Measurements from ENCODE around the gene SERPINB11. TPM values are rescaled to one million over a fixed set of nuclear protein-coding genes. Genes with fewer than 3 reads are reported as not detected.
"Not testable (repeated sequence)": the region's sequence is repeated elsewhere in the genome, so short reads cannot be mapped to it uniquely, and the experiment has no call there.

The SERPINB11 gene
- total and polyA plus RNA-seq, 2 experiments from 2014 or later, result not detected

GRCh38 chr18:63757541-63757940 lies 54.8 kb downstream of the SERPINB11 start:
- Histone ChIP-seq H3K4me1 (ENCODE audit: insufficient read depth) (peaks cover 12% of the 10 kb centered on the region), H3K27me3 (replicated peaks; ENCODE audit: insufficient read depth) (no peaks in the 10 kb centered on the region), H3K4me3 (no peak overlapping the region), H3K4me2 (ENCODE audit: unreplicated experiment) (no peak overlapping the region), H3K9ac (no peak overlapping the region), H2AFZ (no peak overlapping the region), H3K27ac (no peak overlapping the region), H3K9me2 (ENCODE audit: insufficient read depth) (no peaks in the 10 kb centered on the region), H3F3A (ENCODE audit: insufficient read depth) (peaks cover 9% of the 10 kb centered on the region), H4K20me1 (ENCODE audit: insufficient read depth) (no peaks in the 10 kb centered on the region), H3K9me3 (ENCODE audit: low read depth) (no peaks in the 10 kb centered on the region), H3K79me2 (ENCODE audit: insufficient read depth) (no peaks in the 10 kb centered on the region), H3K36me3 (ENCODE audit: low read depth) (no peaks in the 10 kb centered on the region)
- no peak for DNase-seq
- in situ Hi-C loops (cut with MboI), result no loop called here
- no peak for TF ChIP-seq EZH2phosphoT487 (IDR thresholded peaks at IDR 0.05; ENCODE audit: insufficient read depth, low read depth)
- no peak for TF ChIP-seq EZH2 (IDR thresholded peaks at IDR 0.05; ENCODE audit: insufficient read depth, poor library complexity, severe bottlenecking)

DNA sequence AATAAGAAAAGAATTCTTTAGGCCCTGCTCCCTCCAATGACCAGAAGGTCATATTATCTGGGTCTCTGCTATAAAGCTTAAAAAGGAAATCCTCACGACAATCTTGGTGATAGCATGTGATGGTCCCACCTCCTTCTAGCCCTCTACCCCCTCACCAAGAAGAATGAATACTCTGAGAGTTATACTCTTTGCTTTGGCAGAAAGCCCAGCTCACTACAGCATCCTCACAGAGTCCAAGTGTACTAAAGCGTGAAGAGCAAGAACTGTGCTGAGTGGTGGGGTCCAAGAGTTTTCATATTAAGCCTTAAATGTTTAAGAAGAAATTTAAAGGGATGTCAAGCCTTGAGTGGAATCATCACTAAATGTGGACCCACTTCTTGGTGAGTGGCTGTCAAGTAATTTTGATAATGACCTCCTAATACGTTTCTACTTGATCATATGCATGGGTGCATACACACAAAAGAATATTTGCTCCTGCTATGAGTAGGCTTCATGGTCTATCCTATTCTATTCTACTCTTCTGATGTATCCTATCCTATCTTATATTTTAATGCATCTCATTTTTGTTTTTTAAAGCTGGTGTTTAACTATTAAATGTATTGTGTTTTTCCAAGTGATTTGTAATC lies 56.0 kb downstream of the SERPINB11 start:
- Histone ChIP-seq H2AFZ (no peak overlapping the region), H3K9ac (no peak overlapping the region), H4K20me1 (ENCODE audit: insufficient read depth) (no peaks in the 10 kb centered on the region), H3K4me3 (no peak overlapping the region), H3K27me3 (replicated peaks; ENCODE audit: insufficient read depth) (no peaks in the 10 kb centered on the region), H3K9me3 (ENCODE audit: low read depth) (no peaks in the 10 kb centered on the region), H3K27ac (no peak overlapping the region), H3K4me1 (ENCODE audit: insufficient read depth) (peaks cover 20% of the 10 kb centered on the region), H3K36me3 (ENCODE audit: low read depth) (no peaks in the 10 kb centered on the region), H3F3A (ENCODE audit: insufficient read depth) (peaks cover 18% of the 10 kb centered on the region), H3K79me2 (ENCODE audit: insufficient read depth) (no peaks in the 10 kb centered on the region), H3K9me2 (ENCODE audit: insufficient read depth) (no peaks in the 10 kb centered on the region), H3K4me2 (ENCODE audit: unreplicated experiment) (no peak overlapping the region)
- TF ChIP-seq EZH2 (IDR thresholded peaks at IDR 0.05; ENCODE audit: insufficient read depth, poor library complexity, severe bottlenecking), result no peak
- TF ChIP-seq EZH2phosphoT487 (IDR thresholded peaks at IDR 0.05; ENCODE audit: insufficient read depth, low read depth), result no peak
- WGBS, 2 experiments (ENCODE audit: low coverage in 1 of 2, low lambda C conversion rate in 2 of 2, missing lambda C conversion rate in 2 of 2), result 92 to 98% methylated on average over 3 of the region's 3 CpGs
- DNase-seq, result no peak
- in situ Hi-C loops (cut with MboI), result no loop called here

- DNase-seq; H3K4me2 ChIP-seq (ENCODE audit: unreplicated experiment); H3K9me3 ChIP-seq (ENCODE audit: low read depth); H3K9ac ChIP-seq; H3K36me3 ChIP-seq (ENCODE audit: low read depth); H3K79me2 ChIP-seq (ENCODE audit: insufficient read depth); H3K27me3 ChIP-seq (replicated peaks; ENCODE audit: insufficient read depth); H3K9me2 ChIP-seq (ENCODE audit: insufficient read depth); H3K27ac ChIP-seq; H2AFZ ChIP-seq; H3K4me3 ChIP-seq; in situ Hi-C loops (cut with MboI); H4K20me1 ChIP-seq (ENCODE audit: insufficient read depth): not testable (repeated sequence)
- Histone ChIP-seq H3K4me1 (ENCODE audit: insufficient read depth) (peaks cover 27% of the 10 kb centered on the region), H3F3A (ENCODE audit: insufficient read depth) (peaks cover 27% of the 10 kb centered on the region)
- 79 to 80% methylated on average over 2 of the region's 2 CpGs for whole genome bisulfite sequencing, 2 experiments (ENCODE audit: low coverage in 1 of 2, low lambda C conversion rate in 2 of 2, missing lambda C conversion rate in 2 of 2)
These were observed 57.0 kb downstream of the SERPINB11 start for GRCh38 chr18:63759786-63760185.

- Histone ChIP-seq H4K20me1 (ENCODE audit: insufficient read depth) (no peaks in the 10 kb centered on the region), H3K4me1 (ENCODE audit: insufficient read depth) (peaks cover 27% of the 10 kb centered on the region), H3K27me3 (replicated peaks; ENCODE audit: insufficient read depth) (no peaks in the 10 kb centered on the region), H3K9me2 (ENCODE audit: insufficient read depth) (no peaks in the 10 kb centered on the region), H3K36me3 (ENCODE audit: low read depth) (no peaks in the 10 kb centered on the region), H3K9me3 (ENCODE audit: low read depth) (no peaks in the 10 kb centered on the region), H3K27ac (peak overlapping the region; percentile 53), H3K4me2 (ENCODE audit: unreplicated experiment) (peak overlapping the region; percentile 43), H3K79me2 (ENCODE audit: insufficient read depth) (no peaks in the 10 kb centered on the region), H3F3A (ENCODE audit: insufficient read depth) (peaks cover 30% of the 10 kb centered on the region), H3K4me3 (no peak overlapping the region), H2AFZ (no peak overlapping the region), H3K9ac (no peak overlapping the region)
- peak; percentile 89 for DNase-seq
- no peak for TF ChIP-seq EZH2 (IDR thresholded peaks at IDR 0.05; ENCODE audit: insufficient read depth, poor library complexity, severe bottlenecking)
- peak; percentile 95 for TF ChIP-seq EZH2phosphoT487 (IDR thresholded peaks at IDR 0.05; ENCODE audit: insufficient read depth, low read depth)
- 0% methylated on average over 1 of the region's 1 CpG for WGBS, 2 experiments (ENCODE audit: low coverage in 1 of 2, low lambda C conversion rate in 2 of 2, missing lambda C conversion rate in 2 of 2)
- in situ Hi-C loops (cut with MboI), result no loop called here
These were observed 59.8 kb downstream of the SERPINB11 start for GRCh38 chr18:63762518-63762917.

Measured in GM23248 (cell line).